GM18517 (cell line): Measurements from ENCODE around the gene CCDC141.

Experiments
- ATAC-seq: cut with Tn5 transposase; IDR thresholded peaks from one replicate; pipeline ENCODE4 v1.9.1; 2021; ENCODE audit warnings: mild to moderate bottlenecking, moderate library complexity; ENCODE audit not compliant: unreplicated experiment

Gene CCDC141

GRCh38 chr2:178874529-178875240 lies 175.3 kb downstream of the CCDC141 start:
- no peak for ATAC-seq

DNA sequence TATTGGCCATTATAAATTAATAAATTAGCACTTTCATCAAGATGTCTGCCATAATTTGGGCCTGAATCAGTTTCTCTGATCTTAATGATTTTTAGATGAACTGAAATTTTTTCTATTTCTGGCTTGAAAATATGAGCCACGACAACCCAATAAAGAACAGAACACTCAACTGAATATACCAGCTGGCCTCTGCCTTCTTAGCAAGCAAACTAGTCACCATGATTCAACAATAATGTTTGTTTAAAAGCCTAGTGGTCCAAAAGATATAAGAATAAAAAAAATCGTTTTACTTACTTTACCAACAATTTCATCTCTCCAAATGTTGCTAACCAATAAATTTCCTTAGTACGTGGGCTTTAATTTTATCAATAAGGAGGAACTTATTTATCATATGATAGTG lies 176.0 kb downstream of the CCDC141 start:
- no peak for ATAC-seq

DNA sequence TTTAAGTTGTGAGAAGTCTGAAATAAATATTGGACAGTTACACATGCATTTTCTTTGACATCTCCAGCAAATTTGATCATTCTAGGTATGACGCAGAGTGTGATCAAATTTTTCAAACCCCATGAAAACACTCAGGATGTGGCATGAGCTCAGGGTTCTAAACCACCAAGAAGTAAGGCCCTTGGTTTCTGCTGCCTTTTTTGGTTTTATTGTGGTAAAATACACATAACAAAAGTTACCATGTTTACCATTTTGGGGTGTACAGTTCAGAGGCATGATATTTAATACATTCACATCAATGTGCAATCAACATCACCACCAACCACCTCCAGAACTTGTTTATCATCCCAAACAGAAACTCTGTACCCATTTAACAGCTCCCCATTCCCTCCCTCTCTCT lies 178.4 kb downstream of the CCDC141 start:
- no peak for ATAC-seq

- no peak for ATAC-seq
Measured at GRCh38 chr2:178870703-178871102, 179.2 kb downstream of the CCDC141 start.

GRCh38 chr2:178865999-178866398 lies 183.9 kb downstream of the CCDC141 start:
- ATAC-seq, result no peak

DNA sequence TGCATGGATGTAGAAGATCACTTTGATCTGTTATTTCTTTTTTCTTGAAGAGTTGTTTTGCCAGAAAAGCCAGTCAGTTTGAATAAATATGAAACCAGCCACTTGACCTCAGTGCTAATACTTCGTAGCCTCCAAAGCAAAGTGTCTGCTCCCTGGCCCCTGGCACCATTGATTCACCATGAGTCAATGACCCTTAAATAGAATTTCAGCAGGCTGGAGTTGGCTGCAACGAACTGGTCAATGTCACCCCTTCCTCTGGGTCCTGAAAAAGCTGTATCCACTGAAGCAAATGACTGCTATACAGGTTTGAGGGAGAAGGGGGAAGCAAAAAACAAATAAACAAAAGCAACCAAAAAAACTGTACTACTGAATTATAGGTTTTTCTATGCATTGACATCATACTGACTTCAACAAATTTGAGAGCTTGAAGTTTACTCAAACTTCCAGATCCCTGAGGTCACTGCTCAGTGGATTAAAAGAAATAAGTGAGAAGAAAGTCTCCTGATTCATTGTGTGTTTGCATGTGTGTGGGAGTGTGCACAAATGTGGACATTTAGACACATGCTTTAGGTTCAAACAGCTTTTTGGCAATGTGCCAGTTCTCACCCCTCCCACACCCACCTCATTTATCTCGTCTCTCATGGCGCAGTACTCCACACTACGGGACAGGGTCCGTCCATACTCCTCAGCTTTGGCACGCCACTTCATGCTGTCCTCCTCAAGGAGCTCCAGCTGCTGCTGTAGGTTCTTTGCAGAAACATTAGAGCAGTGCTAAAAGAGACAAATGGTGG lies 184.6 kb downstream of the CCDC141 start:
- no peak for ATAC-seq

GRCh38 chr2:178863856-178864620 lies 185.9 kb downstream of the CCDC141 start:
- no peak for ATAC-seq

GRCh38 chr2:178863130-178863855 lies 186.6 kb downstream of the CCDC141 start:
- no peak for ATAC-seq

GRCh38 chr2:178860551-178860950 lies 189.4 kb downstream of the CCDC141 start:
- no peak for ATAC-seq

GRCh38 chr2:178859730-178860129 lies 190.2 kb downstream of the CCDC141 start:
- ATAC-seq, result no peak

DNA sequence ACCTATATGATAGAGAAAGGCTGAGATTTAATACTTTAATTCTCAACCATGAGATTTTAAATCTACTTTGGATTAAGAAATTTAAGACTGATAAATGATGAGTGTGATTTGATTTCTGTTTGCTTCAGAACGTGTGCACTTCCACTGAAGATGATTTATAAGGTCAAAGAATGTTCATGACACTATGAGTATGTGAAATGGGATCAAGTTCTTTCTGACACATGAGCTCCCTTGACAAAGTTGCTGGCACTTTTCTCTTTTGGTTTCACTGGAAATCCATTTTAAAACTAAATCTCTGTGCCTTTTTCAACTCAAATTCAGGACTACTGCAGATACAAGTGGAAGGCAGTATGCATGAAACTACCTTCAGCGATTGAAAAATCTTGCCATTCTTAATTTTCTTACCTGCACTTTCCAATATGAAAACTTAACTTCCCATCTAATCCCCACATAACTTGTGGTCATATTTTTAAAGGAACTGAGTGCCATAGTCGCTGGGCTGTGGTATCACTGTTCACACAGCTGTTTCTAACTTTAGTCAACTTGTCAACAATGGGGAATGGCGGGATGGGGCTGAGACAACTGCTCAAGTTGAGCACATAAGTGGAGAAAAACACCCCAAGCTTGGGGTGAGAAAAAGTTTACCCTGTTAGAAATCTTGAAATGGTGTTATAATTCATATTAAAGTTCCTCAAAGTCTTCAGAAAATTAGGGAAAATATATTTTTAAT lies 190.9 kb downstream of the CCDC141 start:
- no peak for ATAC-seq

DNA sequence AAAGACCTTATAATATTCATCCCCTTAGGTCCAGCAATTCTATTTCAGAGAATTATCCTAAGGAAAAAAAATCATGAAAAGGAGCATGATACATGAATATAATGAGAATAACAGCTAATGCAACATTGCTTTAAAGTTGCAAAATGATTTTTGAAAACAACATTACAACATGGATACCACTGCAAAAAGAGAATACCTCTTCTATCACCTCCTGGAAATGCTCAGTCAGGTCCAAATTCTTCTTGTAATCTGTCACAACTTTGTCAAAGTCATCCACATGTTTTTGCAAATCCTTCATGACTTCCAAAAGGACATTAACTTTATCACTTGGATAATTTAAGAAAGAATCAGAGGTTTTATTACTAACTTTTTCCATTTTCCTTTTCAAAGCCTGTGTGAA lies 194.8 kb downstream of the CCDC141 start:
- no peak for ATAC-seq

DNA sequence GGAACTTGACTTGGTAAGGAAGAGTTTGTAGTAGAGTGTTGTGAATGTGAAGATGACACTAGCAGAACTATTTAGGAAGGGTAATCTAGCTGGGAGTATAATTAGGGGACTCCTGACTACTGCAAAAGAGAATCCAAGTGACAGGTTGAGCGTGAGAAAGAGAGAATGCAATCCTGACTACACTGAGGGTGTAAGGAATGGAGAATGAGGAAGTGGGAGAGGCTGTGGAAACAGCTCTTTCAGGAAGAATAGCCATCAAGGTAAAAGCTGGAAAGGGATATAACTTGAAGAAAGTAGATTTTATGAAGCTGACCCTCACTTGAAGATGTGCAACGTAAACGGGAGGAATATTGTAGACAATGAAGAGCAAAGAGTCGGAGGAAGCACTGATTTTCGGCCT lies 201.6 kb downstream of the CCDC141 start:
- no peak for ATAC-seq

DNA sequence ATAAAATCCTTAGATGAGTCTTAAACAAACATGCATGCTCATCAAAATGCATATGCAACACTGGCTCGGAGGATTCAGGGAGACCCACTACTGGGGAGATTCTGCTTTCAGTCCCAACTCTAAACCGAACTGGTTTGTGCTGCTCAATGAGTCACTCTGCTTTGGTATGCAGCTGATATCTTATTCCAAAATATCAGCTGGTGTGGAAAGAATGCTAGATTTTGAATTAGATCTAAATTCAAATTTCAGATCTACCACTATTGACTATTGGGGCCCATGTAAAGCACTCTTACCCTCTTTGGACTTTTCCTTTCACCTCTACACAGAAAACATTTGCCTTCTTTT lies 203.5 kb downstream of the CCDC141 start:
- ATAC-seq, result no peak

- no peak for ATAC-seq
Measured at GRCh38 chr2:178845566-178846457, 204.1 kb downstream of the CCDC141 start.

GRCh38 chr2:178844701-178845100 lies 205.2 kb downstream of the CCDC141 start:
- ATAC-seq, result no peak

DNA sequence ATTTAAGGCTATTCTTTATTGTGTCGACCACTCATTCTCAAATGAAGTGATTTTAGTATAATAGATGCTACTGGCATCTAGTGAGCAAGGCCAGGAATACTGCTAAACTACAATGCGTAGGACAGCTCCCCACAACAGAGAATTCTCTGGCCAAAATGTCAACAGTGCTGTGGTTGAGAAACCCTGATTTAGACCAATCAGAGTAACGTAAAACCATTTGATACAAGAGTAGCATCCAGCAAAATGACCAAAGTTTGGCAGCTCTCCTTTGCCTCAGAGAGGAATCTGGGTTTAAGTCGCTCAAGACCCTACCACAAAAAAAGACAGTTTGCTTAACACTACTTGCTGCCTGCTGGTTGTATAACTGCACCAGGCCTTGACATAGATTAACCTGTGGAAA lies 205.7 kb downstream of the CCDC141 start:
- ATAC-seq, result no peak

DNA sequence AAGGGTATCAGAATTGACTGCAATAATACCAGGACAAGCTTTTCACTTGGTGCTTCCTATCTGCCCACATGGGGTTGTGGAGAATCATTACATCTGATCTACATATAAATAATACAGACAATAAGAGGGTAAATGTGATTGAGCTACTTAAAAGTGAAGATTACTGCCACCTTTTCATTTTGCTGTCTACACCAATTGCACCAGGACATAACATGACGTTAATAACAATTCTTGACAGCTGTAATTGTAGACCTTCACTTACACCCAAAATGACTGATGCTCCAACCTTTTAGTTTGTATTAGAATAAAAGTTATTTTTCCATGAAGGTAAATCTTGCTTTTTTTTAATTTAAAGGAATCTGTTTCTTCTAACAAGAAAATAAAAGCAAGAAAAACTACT lies 206.2 kb downstream of the CCDC141 start:
- no peak for ATAC-seq

DNA sequence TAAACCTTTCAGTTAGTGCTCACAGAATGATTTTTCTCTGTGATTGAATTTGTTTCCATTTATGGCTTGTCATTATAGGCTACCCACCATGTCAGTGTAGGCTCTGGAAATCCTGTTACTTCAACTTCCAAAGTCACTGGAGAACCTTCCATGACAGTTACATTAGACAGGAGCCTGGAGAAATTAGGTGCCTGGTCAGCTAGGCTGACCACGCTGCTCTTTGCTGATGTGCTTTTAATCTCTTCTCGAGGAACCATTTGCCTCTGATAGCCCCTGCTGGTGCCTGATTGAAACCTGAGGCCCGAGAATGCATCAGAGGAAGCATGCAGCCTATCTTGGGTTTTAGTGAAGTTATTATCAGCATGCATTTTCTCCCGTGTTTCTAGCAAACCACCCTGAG lies 213.1 kb downstream of the CCDC141 start:
- no peak for ATAC-seq
